ENCODE data around the gene MAP3K12. TPM values are rescaled to one million over a fixed set of nuclear protein-coding genes. Genes with fewer than 3 reads are reported as not detected.
A peak's percentile ranks its signal among the peaks of the same experiment; 100 is the strongest.

The MAP3K12 gene
- total RNA-seq, 1 donor from 2014 or later, result 37.0 TPM

- no peak for DNase-seq (ENCODE audit: low spot score in 2 of 2, unreplicated experiment in 2 of 2)
- H3K4me1 Mint-ChIP-seq, result peaks cover 44% of the 10 kb centered on the region
- H3K36me3 Mint-ChIP-seq, result peaks cover under 1% of the 10 kb centered on the region
Observed at GRCh38 chr12:53500142-53500775, 1.0 kb upstream of the MAP3K12 start.

GRCh38 chr12:53498235-53498630, 1.0 kb downstream of the MAP3K12 start:
- H3K27ac Mint-ChIP-seq, result no peak overlapping the region
- H3K4me3 Mint-ChIP-seq, result peak overlapping the region; percentile 83
- H3K27me3 Mint-ChIP-seq (ENCODE audit: low read depth), result no peaks in the 10 kb centered on the region
- TF ChIP-seq CTCF (IDR thresholded peaks at IDR 0.05; ENCODE audit: unreplicated experiment), result no peak
- no peaks in the 10 kb centered on the region for H3K36me3 Mint-ChIP-seq
- DNase-seq (ENCODE audit: low spot score in 2 of 2, unreplicated experiment in 2 of 2), result no peak
- H3K9me3 Mint-ChIP-seq, result no peaks in the 10 kb centered on the region
- peaks cover 57% of the 10 kb centered on the region for H3K4me1 Mint-ChIP-seq

More at GRCh38 chr12:53500142-53500775, 1.0 kb upstream of the MAP3K12 start:
- no peaks in the 10 kb centered on the region for H3K9me3 Mint-ChIP-seq
- H3K27ac Mint-ChIP-seq, result peak overlapping the region; percentile 98
- no peak for TF ChIP-seq CTCF (IDR thresholded peaks at IDR 0.05; ENCODE audit: unreplicated experiment)
- no peaks in the 10 kb centered on the region for H3K27me3 Mint-ChIP-seq (ENCODE audit: low read depth)
- peak overlapping the region; percentile 83 for H3K4me3 Mint-ChIP-seq

- TF ChIP-seq CTCF (IDR thresholded peaks at IDR 0.05; ENCODE audit: unreplicated experiment), result no peak
- H3K27me3 Mint-ChIP-seq (ENCODE audit: low read depth), result no peaks in the 10 kb centered on the region
- H3K27ac Mint-ChIP-seq, result peak overlapping the region; percentile 43
- H3K9me3 Mint-ChIP-seq, result no peaks in the 10 kb centered on the region
- peaks cover 57% of the 10 kb centered on the region for H3K4me1 Mint-ChIP-seq
- H3K36me3 Mint-ChIP-seq, result no peaks in the 10 kb centered on the region
- no peak for DNase-seq (ENCODE audit: low spot score in 2 of 2, unreplicated experiment in 2 of 2)
- no peak overlapping the region for H3K4me3 Mint-ChIP-seq
Observed at GRCh38 chr12:53497461-53497860, 1.8 kb downstream of the MAP3K12 start.

- no peak for TF ChIP-seq CTCF (IDR thresholded peaks at IDR 0.05; ENCODE audit: unreplicated experiment)
- DNase-seq (ENCODE audit: low spot score in 2 of 2, unreplicated experiment in 2 of 2), result no peak
- no peaks in the 10 kb centered on the region for H3K36me3 Mint-ChIP-seq
- H3K27ac Mint-ChIP-seq, result peak overlapping the region; percentile 74
- H3K4me3 Mint-ChIP-seq, result peak overlapping the region; percentile 49
- H3K27me3 Mint-ChIP-seq (ENCODE audit: low read depth), result no peaks in the 10 kb centered on the region
- peaks cover 56% of the 10 kb centered on the region for H3K4me1 Mint-ChIP-seq
- H3K9me3 Mint-ChIP-seq, result no peaks in the 10 kb centered on the region
Observed at GRCh38 chr12:53496752-53497032, 2.6 kb downstream of the MAP3K12 start.

GRCh38 chr12:53495903-53496751, 3.1 kb downstream of the MAP3K12 start:
- peak overlapping the region; percentile 74 for H3K27ac Mint-ChIP-seq
- no peaks in the 10 kb centered on the region for H3K36me3 Mint-ChIP-seq
- peaks cover 54% of the 10 kb centered on the region for H3K4me1 Mint-ChIP-seq
- DNase-seq (ENCODE audit: low spot score in 2 of 2, unreplicated experiment in 2 of 2), result peak in 1 of 2 experiments; percentile 56
- no peaks in the 10 kb centered on the region for H3K9me3 Mint-ChIP-seq
- TF ChIP-seq CTCF (IDR thresholded peaks at IDR 0.05; ENCODE audit: unreplicated experiment), result no peak
- peak overlapping the region; percentile 49 for H3K4me3 Mint-ChIP-seq
- no peaks in the 10 kb centered on the region for H3K27me3 Mint-ChIP-seq (ENCODE audit: low read depth)

Data from mesothelial cell of epicardium (in vitro differentiated cells).